ENCODE results near the gene ACTL10.

ACTL10 gene

DNA sequence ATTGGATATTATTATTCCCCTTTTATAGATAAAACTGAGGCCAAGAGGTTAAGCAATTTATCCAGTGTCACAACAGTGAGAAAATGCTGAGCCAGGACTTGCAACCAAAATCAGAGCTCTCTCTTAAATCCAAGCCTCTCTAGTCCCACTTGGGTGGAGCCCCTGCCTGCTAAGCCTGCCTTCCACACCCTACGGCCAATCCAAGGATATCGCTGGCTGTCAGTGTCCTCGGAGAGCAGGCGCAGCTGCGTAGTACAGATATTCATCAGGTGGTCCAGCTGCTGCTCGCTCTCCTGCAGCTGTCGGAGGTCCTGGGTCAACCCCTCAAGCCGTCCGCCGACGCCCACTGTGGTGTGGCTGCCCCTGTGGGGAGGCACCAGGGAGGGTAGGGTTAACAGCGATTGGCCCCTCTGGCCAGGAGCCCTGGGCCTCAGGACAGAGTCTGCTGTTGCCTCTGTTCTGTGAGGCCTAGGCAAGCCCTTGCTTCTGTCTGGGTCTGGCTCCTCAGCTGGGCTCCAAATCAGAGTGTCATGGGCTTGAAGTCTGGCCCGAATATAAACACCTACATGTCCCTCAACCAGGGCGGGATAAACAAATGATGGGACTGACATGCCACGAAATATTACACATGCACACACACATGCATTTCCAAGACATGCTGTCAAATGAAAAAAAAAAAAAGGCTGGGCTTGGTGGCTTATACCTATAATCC lies 11.4 kb downstream of the ACTL10 start:
- no peak for DNase-seq (ENCODE audit: low read depth)

DNA sequence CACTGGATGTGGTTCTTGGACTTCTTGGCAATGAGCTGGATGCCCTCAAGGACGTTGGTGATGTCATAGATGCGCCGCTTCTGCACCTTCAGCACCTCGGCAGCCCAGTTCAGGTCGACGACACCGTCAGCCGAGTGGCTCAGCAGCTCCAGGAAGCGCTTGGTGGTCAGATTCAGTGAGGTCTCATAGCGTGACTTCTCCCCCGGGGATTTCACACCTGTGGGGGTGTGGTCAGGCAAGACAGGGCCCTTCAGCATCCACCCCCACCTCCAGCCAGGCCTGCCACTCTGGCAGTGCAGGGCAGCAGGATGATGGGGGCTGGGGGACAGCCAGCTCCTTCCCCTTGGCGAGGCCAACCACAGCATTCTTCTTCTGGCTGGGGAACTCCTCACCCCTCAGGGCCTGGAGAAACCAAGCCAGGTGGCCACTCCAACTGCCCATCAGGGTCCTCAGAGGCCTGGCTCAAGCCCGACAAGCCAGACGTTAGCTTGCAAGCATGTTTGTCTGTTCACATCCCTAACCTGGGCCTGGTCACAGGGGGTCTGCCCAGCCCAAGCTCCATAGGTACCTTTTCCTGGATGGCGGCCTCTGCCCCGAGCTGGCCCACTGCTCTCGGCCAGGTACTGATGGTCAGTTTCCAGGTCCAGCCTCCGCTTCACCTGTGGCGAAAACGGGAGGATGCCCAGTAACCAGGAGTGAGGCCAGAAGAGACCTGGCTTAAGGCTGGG lies 13.2 kb downstream of the ACTL10 start:
- no peak for DNase-seq (ENCODE audit: low read depth)

GRCh38 chr20:33680686-33681085 lies 13.9 kb downstream of the ACTL10 start:
- no peak for DNase-seq (ENCODE audit: low read depth)

GRCh38 chr20:33681288-33681687 lies 14.5 kb downstream of the ACTL10 start:
- no peak for DNase-seq (ENCODE audit: low read depth)

DNA sequence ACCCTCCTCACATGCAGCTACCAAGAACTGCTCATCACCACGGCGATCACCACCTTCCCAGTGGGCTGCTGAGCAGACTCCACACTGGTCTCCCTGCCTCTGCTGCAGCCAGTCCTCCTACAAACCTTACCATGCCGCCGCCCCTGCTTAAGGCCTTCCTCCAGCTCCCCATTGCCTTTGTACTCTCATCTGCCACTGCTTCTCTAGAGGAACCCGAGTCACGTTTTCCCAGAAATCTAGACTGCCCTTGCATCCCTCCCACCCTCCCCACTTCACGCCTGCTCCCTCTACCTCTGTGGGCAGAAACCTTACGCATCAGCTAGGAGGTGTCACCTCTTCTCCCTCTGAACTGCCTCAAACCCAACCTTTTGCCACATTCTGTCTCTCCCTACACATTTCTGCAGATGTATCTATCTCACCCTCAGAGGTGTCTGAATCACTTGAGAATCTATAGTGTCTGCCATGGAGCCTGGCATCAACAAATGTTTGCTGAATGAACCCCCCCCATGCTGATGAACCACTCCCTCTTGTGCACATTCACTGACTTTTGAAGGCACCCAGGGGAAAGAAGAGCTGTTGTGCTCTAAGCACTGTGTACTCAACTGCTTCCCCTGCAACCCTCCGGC lies 15.1 kb downstream of the ACTL10 start:
- DNase-seq (ENCODE audit: low read depth), result no peak

GRCh38 chr20:33684533-33685327 lies 18.0 kb downstream of the ACTL10 start:
- no peak for DNase-seq (ENCODE audit: low read depth)

DNA sequence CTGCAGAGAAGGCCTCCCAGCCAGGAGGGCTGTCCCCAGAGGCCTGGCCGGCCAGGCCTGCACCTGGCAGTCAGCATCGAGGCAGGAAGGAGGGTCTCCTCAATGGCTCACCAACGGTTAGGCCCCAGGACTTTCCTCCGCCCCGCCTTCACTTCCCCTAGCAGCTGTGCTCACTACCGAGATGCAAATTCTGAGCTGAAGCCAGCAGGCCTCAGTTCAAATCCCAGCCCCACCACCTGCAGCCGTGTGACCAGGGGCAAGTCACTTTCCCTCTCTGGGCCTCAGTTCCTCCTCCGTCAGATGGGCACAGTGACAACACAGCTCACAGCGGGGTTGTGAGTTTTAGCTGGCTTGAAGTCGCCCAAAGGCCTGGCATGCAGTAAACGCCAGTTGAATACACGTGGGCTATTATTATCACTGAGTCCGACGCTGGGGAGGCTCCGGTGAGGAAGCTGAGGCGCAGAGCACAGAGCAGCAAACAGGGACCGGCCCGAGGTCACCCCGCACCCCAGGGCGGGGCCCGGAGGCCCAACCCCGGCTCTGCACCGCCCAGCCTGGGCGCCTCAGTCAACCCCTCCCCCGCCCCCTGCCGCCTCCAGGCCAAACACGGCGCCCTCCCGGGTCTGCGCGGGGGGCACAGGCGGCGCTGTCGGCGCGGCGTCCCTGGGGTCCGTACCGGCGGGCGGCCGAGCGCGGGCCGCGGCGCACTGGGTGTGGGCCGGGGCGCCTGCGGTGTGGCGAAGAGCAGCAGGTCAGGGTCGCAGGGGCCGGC lies 18.8 kb downstream of the ACTL10 start:
- no peak for DNase-seq (ENCODE audit: low read depth)

- DNase-seq (ENCODE audit: low read depth), result peak; percentile 88
These were observed 19.6 kb downstream of the ACTL10 start, which contains the start of gene E2F1 for GRCh38 chr20:33686100-33686983. Gene E2F1, minus strand, starts transcription at chr20:33686385. Its CDS starts 121 bp downstream, at chr20:33686264.

DNA sequence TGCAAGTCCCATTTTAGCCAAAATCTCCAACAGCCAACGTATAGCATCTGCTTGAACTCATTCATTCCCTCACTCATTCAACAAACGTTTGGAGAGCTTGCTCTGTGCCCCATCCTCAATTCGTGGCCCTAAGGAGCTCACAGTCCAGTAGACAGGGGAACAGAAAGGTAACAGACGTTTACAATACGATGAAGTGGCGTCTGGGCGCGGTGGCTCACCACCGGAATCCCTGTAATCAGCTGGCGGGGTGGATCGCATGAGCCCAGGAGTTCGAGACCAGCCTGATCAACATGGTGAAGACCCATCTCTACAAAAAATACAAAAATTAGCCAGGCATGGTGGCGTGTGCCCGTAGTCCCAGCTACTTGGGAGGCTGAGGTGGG lies 20.2 kb downstream of the ACTL10 start:
- DNase-seq (ENCODE audit: low read depth), result no peak

DNA sequence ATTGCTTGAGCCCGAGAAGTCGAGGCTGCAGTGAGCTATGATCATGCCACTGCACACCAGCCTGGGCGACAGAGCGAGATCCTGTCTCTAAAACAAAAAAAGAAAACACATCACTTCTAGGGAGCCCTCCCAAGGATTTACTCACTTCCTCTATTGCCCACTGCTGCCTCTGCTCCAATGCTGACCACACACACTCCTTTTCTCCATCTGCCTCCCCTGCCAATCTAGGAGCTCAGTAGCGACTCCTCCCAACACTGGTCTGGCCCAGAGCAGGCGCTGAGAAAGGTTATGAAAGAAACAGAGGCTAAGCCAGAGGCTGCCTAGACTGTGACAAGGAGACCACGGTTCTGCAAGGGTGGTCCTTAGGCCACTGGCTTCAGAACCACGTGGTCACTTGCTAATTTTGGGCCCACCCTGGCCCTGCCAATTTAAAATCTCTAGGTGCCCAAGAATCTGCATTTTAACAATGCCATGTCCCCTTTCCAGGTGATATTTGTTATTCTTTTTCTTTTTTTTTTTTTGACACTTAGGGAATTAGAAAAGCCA lies 20.7 kb downstream of the ACTL10 start:
- DNase-seq (ENCODE audit: low read depth), result no peak

GRCh38 chr20:33687993-33688937 lies 21.5 kb downstream of the ACTL10 start:
- DNase-seq (ENCODE audit: low read depth), result no peak

DNA sequence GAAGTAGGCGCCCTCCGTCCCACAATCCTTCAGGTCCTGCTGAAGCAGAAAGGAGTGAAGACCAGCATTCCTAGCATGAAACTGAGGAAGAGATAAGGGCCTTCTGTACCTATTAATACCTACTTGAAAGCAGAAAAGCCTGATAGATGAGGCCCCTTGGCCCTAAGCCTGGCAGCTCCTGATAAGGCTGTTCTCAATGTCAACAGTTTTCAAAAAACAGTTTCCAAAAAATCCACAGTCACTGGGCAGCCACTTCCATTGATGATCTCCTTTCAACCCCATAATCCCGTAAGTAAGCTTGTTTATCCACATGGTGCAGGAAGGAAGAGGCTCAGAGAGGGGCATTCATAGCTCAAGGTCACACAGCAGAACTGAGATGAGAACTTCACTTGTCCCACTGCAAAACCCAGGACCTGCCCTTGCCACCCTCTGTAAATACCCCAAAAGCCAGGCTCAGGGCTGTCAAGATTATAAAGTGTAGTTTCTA lies 22.2 kb downstream of the ACTL10 start:
- DNase-seq (ENCODE audit: low read depth), result no peak

DNA sequence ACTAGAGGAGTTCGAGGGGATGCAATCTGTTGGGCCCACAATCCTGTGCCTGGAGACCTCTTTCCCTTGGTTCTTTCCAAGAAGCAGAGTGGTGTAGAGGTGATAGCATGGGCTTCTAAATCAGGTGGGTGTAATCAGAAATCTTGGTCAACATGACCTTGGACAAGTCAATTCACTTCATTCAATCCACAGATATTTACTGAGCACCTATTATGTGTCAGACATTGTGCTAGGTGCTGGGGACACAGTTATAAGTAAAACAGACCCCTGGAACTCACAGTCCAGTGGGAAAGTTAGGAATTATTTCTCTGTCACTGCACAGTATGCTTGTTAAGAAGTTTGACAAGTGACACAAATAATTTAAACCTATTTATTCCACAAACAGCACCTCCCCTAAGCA lies 22.8 kb downstream of the ACTL10 start:
- no peak for DNase-seq (ENCODE audit: low read depth)

DNA sequence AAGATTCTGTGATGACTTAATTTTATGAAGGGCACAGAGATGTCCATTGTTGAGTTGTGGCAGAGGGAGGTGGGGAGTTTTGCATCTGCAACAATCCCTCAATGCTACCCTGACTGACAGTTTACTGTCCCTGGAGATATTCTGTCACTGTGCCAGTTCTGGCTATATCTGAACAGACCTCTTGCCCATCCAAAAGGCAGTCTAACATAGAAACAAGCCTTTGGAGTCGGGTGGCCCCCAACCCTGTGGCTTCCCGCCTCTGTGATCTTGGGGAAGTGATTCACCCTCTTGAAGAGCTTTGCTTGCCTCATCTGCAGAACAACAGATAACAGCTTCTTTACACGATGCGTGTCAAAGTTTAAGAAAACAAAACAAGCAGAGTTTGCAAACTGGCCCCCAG lies 23.2 kb downstream of the ACTL10 start:
- no peak for DNase-seq (ENCODE audit: low read depth)

- DNase-seq (ENCODE audit: low read depth), result no peak
These were observed 26.5 kb downstream of the ACTL10 start for GRCh38 chr20:33693289-33693688.

DNA sequence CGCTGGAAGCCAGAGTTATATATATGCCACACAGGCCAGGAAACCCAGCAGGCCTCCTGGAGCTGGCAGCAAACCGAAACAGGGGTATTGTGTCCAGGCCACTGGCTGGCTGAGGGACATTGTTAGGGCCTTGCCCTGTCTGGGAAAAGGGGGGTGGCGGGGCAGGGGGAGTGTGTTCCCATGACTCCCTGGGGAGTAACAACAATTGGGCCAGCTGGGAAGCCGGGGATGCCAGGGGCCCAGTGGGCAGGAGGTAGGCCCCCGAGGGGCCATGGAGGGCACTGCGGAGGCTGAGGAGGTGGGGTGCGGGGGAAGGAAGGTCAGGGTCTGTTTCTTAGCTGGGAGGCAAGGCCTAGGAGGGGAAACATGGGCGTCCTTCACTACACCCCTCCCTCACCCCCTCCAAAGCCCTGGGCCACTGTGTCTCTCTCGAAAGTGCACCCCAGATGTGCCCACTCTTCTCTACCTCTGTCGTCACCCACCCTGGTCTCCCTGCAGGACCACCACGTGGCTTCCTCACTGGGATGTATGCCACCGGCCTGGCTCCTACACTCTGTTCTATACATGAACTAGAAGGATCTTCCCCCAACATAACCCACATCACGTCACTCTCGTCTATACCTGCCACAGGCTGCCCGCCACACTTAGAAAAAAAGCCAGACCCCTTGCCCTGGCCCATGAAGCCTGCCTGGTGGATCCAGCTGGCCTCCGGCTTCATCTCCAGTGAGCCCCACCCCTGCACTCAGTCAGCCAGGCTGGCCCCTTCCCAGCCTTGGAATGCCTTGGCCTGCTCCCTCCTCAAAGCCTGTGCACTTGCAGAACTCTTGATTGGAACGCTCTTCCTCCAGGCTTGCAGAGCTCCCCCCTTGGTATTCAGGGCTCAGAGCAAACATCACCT lies 27.2 kb downstream of the ACTL10 start:
- DNase-seq (ENCODE audit: low read depth), result no peak

DNA sequence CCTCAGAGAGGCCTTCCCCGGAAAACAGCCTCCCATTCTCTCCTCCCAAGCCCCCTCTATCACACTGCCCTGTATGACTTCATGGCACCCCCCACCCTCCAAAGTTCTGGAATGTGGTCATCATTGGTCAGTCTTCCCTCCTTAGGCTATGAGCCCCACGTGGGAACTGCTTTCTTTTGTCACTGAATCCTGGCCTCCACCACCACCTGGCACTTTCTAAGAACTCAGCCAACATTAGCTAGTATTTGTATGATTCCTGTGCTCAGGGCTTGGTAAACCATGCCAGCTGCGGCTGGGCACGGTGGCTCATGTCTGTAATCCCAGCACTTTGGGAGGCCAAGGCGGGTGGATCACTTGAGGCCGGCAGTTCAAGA lies 27.9 kb downstream of the ACTL10 start:
- DNase-seq (ENCODE audit: low read depth), result no peak

- DNase-seq (ENCODE audit: low read depth), result no peak
These were observed 29.7 kb downstream of the ACTL10 start for GRCh38 chr20:33696448-33696847.
